HL-60 (cell line): Measurements from ENCODE around the gene LUZP2.

Source experiments
- DNase-seq, 2 experiments: peaks; one replicate each; pipeline ENCODE4 v3.0.0-alpha.2; 2010 to 2020; ENCODE audit warnings: low read depth in 1 of 2, low spot score in 1 of 2
- H3K27ac ChIP-seq: fragments of 250-450 bp; sonication (Bioruptor Pico); replicated peaks from 2 replicates; pipeline ENCODE4 v1.5.1; 2020; ENCODE audit warnings: mild to moderate bottlenecking, moderate library complexity
- H3K27me3 ChIP-seq: fragments of 250-450 bp; sonication (Bioruptor Pico); 2 replicates; pipeline ENCODE4 v1.5.1; 2021; ENCODE audit warnings: mild to moderate bottlenecking, moderate library complexity; ENCODE audit not compliant: insufficient read depth, poor library complexity, severe bottlenecking
- H3K4me3 ChIP-seq: replicated peaks from 2 replicates; pipeline ENCODE4 v1.5.1; 2011; ENCODE audit warnings: mild to moderate bottlenecking, control low read depth, low read length; ENCODE audit not compliant: insufficient read depth
- GABPA ChIP-seq: IDR thresholded peaks from 2 replicates; pipeline ENCODE4 v1.6.1; 2012; ENCODE audit warnings: low read depth
- POLR2AphosphoS5 ChIP-seq: IDR thresholded peaks from 2 replicates; pipeline ENCODE4 v1.6.1; 2012; ENCODE audit warnings: low read depth
- SPI1 ChIP-seq: IDR thresholded peaks from 2 replicates; pipeline ENCODE4 v1.6.1; 2012; ENCODE audit warnings: low read depth, mild to moderate bottlenecking, borderline replicate concordance
- TF ChIP-seq, protein P1 (sequence below): IDR thresholded peaks from one replicate; pipeline ENCODE4 v1.5.1; 2011; ENCODE audit warnings: low read length, control low read depth, inconsistent platforms; ENCODE audit not compliant: insufficient read depth
- TF ChIP-seq, protein P2 (sequence below): IDR thresholded peaks from 2 replicates; pipeline ENCODE4 v1.6.1; 2012; ENCODE audit warnings: low read depth; ENCODE audit not compliant: insufficient replicate concordance

Gene LUZP2

DNA sequence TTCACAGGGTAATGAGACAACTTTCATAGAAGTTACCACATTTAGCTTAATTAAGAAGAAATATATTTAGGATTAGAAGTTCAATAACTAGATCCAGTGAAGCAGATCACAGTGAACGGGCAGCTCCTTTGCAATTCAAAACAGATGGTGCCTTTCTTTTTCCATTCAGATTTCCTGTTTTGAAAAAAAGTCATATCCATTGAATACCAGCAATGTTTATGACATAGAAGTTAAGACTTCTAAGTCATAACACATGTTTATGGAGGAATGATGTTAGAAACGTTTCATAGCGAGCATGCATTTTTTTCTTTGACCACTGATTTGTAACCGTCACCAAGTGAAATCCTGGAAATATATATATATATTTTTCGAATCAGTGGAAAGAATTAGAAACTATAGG lies 24.7 kb downstream of the LUZP2 start:
- no peak for DNase-seq
- no peak overlapping the region for H3K4me3 ChIP-seq
- H3K27ac ChIP-seq = no peak overlapping the region
- no peaks in the 10 kb centered on the region for H3K27me3 ChIP-seq
- no peak for TF ChIP-seq SPI1
- TF ChIP-seq, protein P1, sequence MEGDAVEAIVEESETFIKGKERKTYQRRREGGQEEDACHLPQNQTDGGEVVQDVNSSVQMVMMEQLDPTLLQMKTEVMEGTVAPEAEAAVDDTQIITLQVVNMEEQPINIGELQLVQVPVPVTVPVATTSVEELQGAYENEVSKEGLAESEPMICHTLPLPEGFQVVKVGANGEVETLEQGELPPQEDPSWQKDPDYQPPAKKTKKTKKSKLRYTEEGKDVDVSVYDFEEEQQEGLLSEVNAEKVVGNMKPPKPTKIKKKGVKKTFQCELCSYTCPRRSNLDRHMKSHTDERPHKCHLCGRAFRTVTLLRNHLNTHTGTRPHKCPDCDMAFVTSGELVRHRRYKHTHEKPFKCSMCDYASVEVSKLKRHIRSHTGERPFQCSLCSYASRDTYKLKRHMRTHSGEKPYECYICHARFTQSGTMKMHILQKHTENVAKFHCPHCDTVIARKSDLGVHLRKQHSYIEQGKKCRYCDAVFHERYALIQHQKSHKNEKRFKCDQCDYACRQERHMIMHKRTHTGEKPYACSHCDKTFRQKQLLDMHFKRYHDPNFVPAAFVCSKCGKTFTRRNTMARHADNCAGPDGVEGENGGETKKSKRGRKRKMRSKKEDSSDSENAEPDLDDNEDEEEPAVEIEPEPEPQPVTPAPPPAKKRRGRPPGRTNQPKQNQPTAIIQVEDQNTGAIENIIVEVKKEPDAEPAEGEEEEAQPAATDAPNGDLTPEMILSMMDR = no peak
- no peak for TF ChIP-seq POLR2AphosphoS5

DNA sequence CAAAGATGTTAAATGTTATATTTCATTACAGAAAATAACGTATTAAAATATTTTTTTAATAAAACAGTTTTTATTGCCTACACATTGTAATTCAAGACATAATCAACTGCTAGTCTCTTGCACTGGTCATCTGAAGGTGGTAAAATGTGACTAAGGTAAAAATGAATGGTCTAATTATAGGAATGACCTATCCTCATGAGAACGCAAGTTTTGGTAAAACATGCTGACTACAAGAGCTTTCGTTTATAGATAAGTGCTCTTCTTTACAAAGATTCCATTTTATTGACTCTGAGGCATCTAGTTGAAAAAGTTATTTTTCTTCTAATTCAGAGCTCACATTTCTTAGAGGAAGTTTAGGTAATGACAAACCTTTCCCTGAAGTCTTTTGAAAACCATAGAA lies 27.3 kb downstream of the LUZP2 start:
- TF ChIP-seq GABPA (no peak), SPI1 (no peak), POLR2AphosphoS5 (no peak)
- TF ChIP-seq, protein P2, sequence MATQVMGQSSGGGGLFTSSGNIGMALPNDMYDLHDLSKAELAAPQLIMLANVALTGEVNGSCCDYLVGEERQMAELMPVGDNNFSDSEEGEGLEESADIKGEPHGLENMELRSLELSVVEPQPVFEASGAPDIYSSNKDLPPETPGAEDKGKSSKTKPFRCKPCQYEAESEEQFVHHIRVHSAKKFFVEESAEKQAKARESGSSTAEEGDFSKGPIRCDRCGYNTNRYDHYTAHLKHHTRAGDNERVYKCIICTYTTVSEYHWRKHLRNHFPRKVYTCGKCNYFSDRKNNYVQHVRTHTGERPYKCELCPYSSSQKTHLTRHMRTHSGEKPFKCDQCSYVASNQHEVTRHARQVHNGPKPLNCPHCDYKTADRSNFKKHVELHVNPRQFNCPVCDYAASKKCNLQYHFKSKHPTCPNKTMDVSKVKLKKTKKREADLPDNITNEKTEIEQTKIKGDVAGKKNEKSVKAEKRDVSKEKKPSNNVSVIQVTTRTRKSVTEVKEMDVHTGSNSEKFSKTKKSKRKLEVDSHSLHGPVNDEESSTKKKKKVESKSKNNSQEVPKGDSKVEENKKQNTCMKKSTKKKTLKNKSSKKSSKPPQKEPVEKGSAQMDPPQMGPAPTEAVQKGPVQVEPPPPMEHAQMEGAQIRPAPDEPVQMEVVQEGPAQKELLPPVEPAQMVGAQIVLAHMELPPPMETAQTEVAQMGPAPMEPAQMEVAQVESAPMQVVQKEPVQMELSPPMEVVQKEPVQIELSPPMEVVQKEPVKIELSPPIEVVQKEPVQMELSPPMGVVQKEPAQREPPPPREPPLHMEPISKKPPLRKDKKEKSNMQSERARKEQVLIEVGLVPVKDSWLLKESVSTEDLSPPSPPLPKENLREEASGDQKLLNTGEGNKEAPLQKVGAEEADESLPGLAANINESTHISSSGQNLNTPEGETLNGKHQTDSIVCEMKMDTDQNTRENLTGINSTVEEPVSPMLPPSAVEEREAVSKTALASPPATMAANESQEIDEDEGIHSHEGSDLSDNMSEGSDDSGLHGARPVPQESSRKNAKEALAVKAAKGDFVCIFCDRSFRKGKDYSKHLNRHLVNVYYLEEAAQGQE = no peak
- Histone ChIP-seq H3K27me3 (no peaks in the 10 kb centered on the region), H3K27ac (no peak overlapping the region), H3K4me3 (no peak overlapping the region)
- no peak for DNase-seq

DNA sequence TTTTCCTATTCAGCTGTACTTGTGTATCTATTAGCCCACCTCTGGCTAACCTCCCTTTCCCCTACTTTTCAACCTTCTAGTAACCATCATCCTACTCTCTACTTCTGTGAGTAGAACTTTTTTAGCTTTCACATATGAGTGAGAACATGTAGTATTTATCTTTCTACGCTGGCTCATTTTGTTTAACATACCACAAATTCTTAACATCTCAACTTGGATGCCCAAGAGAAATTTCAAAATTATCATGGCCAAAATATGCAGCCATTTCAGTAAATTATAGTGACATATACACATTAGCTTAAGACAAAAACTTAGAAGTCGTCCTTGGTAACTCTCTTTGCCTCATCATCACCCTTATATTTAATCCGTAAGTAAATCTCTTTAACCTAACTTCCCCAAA lies 34.7 kb downstream of the LUZP2 start:
- Histone ChIP-seq H3K4me3 (no peak overlapping the region), H3K27ac (no peak overlapping the region), H3K27me3 (no peaks in the 10 kb centered on the region)
- TF ChIP-seq, protein P2 = no peak
- no peak for DNase-seq

DNA sequence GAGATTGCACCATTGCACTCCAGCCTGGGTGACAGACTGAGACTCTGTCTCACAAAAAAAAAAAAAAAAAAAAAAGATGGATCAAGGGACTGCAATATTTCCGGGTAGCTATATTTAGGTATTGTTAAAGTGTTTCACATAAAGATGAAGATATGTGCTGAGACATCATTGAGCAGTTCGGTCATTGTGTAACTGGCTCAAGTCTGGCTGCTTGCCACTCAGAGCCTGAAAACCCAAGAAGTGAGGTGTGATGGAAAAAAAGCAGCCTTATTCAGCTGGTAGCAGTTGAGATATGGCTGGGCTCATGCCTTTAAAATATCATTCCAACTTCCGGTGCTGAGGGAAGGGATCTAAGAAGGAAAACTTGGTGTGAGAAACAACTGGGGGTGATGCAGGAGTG lies 46.9 kb downstream of the LUZP2 start:
- no peaks in the 10 kb centered on the region for H3K27me3 ChIP-seq
- TF ChIP-seq POLR2AphosphoS5 (no peak), GABPA (no peak)
- no peak overlapping the region for H3K27ac ChIP-seq
- no peak overlapping the region for H3K4me3 ChIP-seq
- no peak for DNase-seq

DNA sequence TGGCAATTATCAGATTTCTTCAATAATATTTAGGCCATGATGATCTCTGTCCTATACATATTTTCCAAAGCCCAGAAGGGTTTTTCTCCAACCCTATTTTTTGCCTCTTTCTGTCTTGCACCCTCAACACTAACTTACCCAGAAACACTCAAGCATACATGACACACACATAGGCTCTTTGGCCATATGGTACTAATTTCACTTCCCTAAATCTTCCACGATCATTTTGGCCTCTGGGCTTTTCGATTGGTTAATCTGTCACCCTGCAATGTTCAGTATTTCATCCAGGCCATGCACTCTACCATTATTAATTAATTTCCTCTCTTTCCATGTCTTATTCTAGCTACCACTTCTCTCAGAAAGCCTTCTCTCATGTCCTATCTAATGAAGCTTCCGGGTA lies 59.8 kb downstream of the LUZP2 start:
- DNase-seq = no peak
- Histone ChIP-seq H3K27ac (no peak overlapping the region), H3K4me3 (no peak overlapping the region), H3K27me3 (no peaks in the 10 kb centered on the region)
- TF ChIP-seq SPI1 (no peak), GABPA (no peak), POLR2AphosphoS5 (no peak)
- TF ChIP-seq, protein P2 = no peak
- TF ChIP-seq, protein P1 = no peak
